SHP77 treated with DMSO at 0.1 percent for 48 hours (cell line): ENCODE results near the gene STARD3NL.

ENCODE experiments used
- DNase-seq: peaks from one replicate; lab custom pipeline; 2025; lab: John Stamatoyannopoulos, UW

Gene STARD3NL

GRCh38 chr7:38185395-38186307, 7.6 kb downstream of the STARD3NL start:
- DNase-seq, result no peak

- DNase-seq, result no peak
Measured at GRCh38 chr7:38186593-38187314, 8.7 kb downstream of the STARD3NL start.

GRCh38 chr7:38187794-38188440, 9.9 kb downstream of the STARD3NL start:
- no peak for DNase-seq

GRCh38 chr7:38189231-38189938, 11.3 kb downstream of the STARD3NL start:
- DNase-seq, result no peak

GRCh38 chr7:38190011-38190410, 12.0 kb downstream of the STARD3NL start:
- no peak for DNase-seq

GRCh38 chr7:38191791-38192190, 13.7 kb downstream of the STARD3NL start:
- DNase-seq, result no peak

- no peak for DNase-seq
Measured at GRCh38 chr7:38192327-38192726, 14.3 kb downstream of the STARD3NL start.

- DNase-seq, result no peak
Measured at GRCh38 chr7:38195804-38196595, 18.0 kb downstream of the STARD3NL start.

GRCh38 chr7:38198366-38198765, 20.3 kb downstream of the STARD3NL start:
- no peak for DNase-seq

- no peak for DNase-seq
Measured at GRCh38 chr7:38199154-38199553, 21.1 kb downstream of the STARD3NL start.

GRCh38 chr7:38199782-38200181, 21.7 kb downstream of the STARD3NL start:
- DNase-seq, result no peak

GRCh38 chr7:38206071-38206470, 28.0 kb downstream of the STARD3NL start:
- no peak for DNase-seq

GRCh38 chr7:38207843-38208242, 29.8 kb downstream of the STARD3NL start:
- no peak for DNase-seq

GRCh38 chr7:38211486-38211885, 33.4 kb downstream of the STARD3NL start:
- no peak for DNase-seq

- DNase-seq, result no peak
Measured at GRCh38 chr7:38211940-38212339, 33.9 kb downstream of the STARD3NL start.

GRCh38 chr7:38215115-38215514, 37.1 kb downstream of the STARD3NL start:
- no peak for DNase-seq

- peak; percentile 21 for DNase-seq
Measured at GRCh38 chr7:38215735-38216670, 38.0 kb downstream of the STARD3NL start.

GRCh38 chr7:38217672-38218071, 39.6 kb downstream of the STARD3NL start:
- DNase-seq, result no peak

GRCh38 chr7:38220452-38220851, 42.4 kb downstream of the STARD3NL start:
- DNase-seq, result no peak

- DNase-seq, result peak; percentile 49
Measured at GRCh38 chr7:38222481-38223096, 44.5 kb downstream of the STARD3NL start.
